NCI-H524 (cell line): ENCODE data around the gene FCMR.

Experiments used
- DNase-seq, 2 experiments: peaks; one replicate each; lab custom pipeline; 2025; lab: John Stamatoyannopoulos, UW

Gene FCMR

GRCh38 chr1:206921772-206922265 lies at the start of gene FCMR:
FCMR (minus strand) TSS chr1:206921941; CDS start chr1:206921854, 87 bp downstream.
- no peak for DNase-seq

DNA sequence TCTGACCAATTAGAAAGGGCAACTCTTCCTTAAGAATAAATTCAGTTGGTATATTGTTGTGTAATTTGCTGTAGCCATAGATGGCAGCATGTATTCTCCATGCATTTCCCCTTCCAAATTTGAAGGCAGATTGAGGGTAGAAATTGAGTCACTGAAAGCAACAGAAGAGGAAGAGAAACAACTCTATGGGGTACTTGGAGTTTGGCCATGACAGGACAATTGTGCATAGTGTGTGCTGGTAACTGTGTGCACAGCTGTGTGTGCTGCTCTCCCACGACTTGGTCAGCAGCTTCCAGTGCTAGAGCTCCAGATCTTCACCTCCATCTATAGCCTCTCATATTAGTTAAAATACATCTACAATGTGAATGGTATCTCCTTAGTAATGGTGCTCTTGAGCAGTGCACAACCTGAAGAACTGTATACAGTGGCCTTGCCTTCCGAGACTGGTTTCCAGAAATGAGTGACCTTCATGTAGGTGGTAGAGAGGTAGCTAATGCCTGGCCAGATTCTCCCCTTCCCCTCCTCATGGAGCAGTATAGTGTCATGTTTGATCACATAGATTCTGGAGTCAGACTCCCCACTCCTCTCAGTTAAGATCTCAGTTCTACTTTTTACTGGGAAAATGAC lies 49.4 kb upstream of the FCMR start:
- DNase-seq = no peak

GRCh38 chr1:206970446-206970845 lies 48.7 kb upstream of the FCMR start, which contains the start of gene FCAMR:
FCAMR (minus strand) TSS chr1:206970460; CDS start chr1:206970125, 335 bp downstream.
- no peak for DNase-seq

DNA sequence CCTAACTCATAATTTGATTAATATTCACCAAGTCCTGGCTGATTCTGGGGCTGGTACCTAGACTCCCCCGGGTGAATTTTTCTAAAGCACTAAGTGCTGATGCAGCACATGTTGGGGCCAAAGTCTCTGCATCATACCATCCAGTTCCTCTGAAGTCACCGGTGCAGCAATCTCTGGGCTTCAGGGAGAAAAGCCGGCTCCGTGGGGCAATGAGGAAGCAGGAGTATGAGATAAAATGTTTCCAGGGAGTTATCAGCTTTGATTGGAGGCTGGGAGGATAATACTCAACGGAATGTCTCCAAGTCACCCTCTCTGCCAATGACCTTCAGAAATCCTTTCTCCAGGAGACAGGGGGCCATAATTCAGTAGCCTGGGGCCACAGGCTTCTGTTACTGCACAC lies 47.3 kb upstream of the FCMR start:
- no peak for DNase-seq

DNA sequence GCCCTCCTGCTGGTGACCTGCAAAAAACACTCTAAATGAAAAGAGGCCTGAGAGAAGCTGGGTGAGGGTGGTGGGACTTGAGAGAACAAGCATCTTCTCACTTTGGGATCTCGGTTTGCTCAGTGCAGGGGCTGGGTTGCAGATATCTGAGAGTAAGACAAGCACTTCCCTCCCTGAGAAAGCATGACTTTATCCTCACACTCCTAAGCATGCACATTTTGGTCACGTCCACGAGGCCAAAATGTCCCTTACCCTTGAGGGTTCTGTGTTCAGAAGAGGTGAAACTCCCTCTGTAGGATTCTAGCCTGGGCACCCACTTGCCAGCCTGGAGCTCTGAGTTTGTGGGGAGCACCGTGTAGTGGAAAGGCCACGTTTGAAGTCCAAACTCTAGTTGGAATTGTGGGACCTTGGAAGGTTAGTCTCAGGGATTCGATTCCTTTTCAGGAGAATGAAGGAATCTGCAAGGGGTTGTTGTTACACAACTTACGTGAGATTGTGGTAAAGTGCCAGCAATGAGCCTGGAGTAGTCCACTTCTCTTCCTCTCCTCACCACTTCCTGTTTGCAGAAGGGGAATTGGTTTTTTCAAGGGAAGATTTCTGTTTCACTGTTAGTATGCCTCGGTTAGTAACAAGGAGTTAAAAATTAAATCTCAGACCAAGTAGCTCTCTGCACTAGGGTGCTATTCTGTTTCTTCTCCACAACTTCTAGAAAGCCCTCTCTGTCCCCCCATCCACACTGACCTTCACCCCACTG lies 45.5 kb upstream of the FCMR start:
- no peak for DNase-seq

DNA sequence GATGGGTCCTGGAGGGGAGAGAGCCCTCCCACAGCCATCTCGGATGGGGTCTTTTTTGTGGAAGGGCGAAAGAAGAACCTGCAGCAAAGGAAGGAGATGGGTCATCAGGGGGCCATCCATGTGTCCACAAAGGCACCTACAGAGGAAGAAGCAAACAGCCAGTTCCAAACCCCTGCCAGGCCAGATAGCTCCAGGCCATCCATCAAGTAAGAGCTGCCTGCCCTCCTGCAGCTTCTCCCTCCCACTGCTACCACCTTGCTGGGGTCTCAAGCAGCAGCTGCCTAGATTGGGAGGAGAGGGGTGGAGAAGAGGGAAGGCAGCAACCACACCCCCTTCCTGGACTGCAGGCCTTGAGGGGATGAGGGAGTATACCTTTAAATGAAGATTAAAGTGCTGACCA lies 44.0 kb upstream of the FCMR start:
- DNase-seq = no peak

GRCh38 chr1:206963740-206964139 lies 42.0 kb upstream of the FCMR start:
- no peak for DNase-seq

- DNase-seq = no peak
These were observed 41.5 kb upstream of the FCMR start for GRCh38 chr1:206963119-206963712.

- DNase-seq = no peak
These were observed 40.5 kb upstream of the FCMR start for GRCh38 chr1:206962272-206962671.

- no peak for DNase-seq
These were observed 39.9 kb upstream of the FCMR start for GRCh38 chr1:206961668-206962067.

GRCh38 chr1:206960676-206961386 lies 39.1 kb upstream of the FCMR start:
- DNase-seq = no peak

GRCh38 chr1:206958144-206958543 lies 36.4 kb upstream of the FCMR start:
- no peak for DNase-seq

DNA sequence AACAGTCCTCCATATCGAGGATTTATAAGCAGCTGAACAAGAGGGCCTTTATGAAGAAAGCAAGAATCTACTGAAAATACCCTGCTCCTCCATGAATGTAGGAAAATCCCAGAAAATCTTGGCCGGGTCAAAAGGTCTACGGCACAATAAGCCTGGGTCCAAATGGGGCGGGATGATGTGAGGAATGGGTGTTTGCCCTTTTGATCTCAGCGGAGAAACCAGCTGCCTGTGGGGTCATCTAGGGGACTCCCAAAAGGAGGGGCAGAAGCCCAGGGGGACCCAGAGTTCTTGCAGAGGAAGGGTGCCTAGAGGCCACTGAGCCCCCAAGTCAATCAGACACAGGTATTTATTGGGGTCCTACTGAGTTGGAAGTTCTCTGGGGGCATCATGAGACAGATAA lies 35.9 kb upstream of the FCMR start:
- DNase-seq = no peak

GRCh38 chr1:206955476-206956451 lies 34.0 kb upstream of the FCMR start:
- DNase-seq = no peak

- no peak for DNase-seq
These were observed 33.0 kb upstream of the FCMR start for GRCh38 chr1:206954459-206955342.

DNA sequence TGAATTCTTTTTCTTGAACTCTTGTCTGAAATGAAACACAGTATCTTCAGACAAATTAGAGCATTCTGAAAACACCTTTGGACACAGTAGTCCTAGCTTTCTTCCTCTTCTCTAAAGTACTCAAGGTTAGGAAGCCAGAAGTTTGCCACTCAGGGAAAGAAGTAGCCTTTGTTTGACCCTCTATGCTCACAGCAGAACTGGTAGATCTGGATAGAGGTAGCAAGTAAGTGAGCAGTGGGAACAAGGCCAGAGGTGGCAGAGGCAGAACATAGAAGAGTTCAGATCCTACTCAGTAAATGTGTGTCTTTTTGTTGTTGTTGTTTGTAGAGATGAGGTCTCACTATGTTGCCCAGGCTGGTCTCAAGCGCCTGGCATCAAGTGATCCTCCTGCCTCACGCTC lies 31.9 kb upstream of the FCMR start:
- no peak for DNase-seq

DNA sequence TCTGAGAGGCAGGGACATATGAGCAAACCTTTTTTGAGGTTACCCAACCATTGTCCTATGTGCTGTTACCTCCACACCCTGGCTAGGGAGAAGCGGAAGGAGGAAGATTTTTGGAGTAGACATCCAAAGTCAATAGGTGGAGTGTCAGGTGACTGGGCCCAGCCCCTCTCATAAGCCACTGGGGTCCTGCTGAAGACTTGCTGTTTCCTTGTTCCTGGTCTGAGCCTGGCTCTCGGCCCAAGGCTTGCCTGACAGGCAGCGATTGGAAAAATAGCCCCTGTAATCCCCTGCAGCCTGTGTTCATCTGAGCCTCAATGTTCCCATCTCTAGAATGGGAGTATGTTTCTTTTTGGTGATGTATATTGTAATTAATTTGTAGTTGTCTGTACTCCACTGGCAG lies 31.4 kb upstream of the FCMR start:
- DNase-seq = no peak

DNA sequence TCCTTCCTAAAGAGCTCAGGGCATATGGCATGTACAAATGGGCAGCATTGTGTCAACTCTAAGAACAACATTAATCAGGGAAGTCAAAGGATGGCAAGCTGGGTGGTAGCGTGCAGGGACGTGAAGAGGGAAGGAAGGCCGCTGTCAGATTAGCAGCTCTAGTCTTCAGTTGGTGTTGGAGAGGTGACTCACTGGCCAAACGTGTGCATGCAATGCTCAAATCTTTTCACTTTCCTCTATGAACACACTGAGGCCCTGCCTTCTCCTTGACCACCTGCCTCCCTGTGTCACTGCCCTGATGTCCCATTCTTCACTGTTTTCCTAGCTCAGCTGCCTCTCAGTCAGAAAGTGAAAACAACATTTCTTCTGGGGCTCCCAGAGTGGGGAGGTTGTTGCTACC lies 30.4 kb upstream of the FCMR start:
- no peak for DNase-seq

DNA sequence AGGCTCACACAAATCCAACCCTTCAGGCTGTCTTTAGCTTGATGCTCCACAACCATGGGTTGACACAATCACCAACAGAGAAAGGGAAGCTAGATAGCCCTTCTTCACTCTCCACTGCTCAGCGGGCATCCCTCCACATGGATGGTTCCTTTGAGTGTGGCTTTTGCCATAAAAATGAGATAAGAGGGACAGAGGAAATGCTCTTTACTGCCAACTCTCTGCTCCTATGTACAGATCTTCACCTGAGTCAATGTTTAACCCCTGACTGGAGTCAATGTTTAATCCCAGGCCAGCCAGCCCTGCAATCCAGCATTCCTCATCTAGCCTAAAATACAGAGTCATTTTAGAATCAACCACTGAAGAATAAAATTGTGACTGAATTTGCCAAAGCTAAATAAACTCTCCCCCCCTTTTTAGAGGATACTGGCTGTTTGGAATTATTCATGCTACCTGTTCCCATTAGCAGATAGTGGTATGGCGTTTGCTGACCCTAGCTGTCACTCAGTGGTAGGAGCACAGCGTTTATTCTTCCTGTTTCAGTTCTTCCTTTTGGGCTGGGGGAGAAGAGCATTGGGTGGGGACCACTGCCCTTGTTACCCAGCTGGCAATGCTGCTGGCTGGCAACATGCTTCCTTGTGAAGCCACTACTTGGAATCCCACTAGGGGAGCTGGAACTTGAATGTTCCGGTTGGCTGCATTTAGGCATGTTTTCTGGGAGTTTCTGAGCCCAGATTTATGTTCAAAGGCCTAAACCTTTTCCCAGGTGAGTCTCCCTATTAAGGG lies 29.8 kb upstream of the FCMR start:
- DNase-seq = no peak
